Ishikawa (cell line): Measurements from ENCODE around the gene NTNG1.

ENCODE experiments used
- CEBPB ChIP-seq: IDR thresholded peaks from 2 replicates; pipeline ENCODE4 v1.6.1; 2012
- EGR1 ChIP-seq: IDR thresholded peaks from 2 replicates; pipeline ENCODE4 v1.6.1; 2012
- RAD21 ChIP-seq: IDR thresholded peaks from 2 replicates; pipeline ENCODE4 v1.6.1; 2012; ENCODE audit warnings: low read depth
- REST ChIP-seq: IDR thresholded peaks from 2 replicates; pipeline ENCODE4 v1.6.1; 2012; ENCODE audit warnings: low read depth, mild to moderate bottlenecking
- TCF12 ChIP-seq: IDR thresholded peaks from 2 replicates; pipeline ENCODE4 v1.6.1; 2012; ENCODE audit warnings: low read depth
- TEAD4 ChIP-seq: IDR thresholded peaks from 2 replicates; pipeline ENCODE4 v1.6.1; 2012
- ZBTB7A ChIP-seq: IDR thresholded peaks from 2 replicates; pipeline ENCODE4 v1.6.1; 2012; ENCODE audit warnings: low read depth

- TF ChIP-seq CEBPB = no peak
- TF ChIP-seq TEAD4 = no peak
- TF ChIP-seq TCF12 = no peak
- no peak for TF ChIP-seq RAD21
- TF ChIP-seq ZBTB7A = no peak
- no peak for TF ChIP-seq EGR1
- TF ChIP-seq REST = no peak
Observed at GRCh38 chr1:107276247-107276646, 135.4 kb downstream of the NTNG1 start.
